Panc1 (cell line): Measurements from ENCODE around the gene WDR88. TPM values are rescaled to one million over a fixed set of nuclear protein-coding genes. Genes with fewer than 3 reads are reported as not detected.

Experiments
- ATAC-seq: fragments of 200-7000 bp; cut with Tn5 transposase; 2 replicates; pipeline ENCODE4 v1.9.1; 2020; ENCODE audit warnings: mild to moderate bottlenecking, moderate library complexity
- BruUV-seq: library from RNA; stranded (reverse); fragments of 400-500 nt; replicated peaks from 2 replicates; lab custom pipeline; 2021; lab: Mats Ljungman, UMichigan
- CTCF ChIA-PET: fragments of 300-600 bp; sonication (Branson Sonifier 250); formaldehyde crosslinking; loops from one replicate; lab custom pipeline; 2022; ENCODE audit warnings: antibody characterized with exemption; lab: Charles Lee
- POLR2A ChIA-PET: fragments of 300-600 bp; sonication (Branson Sonifier 250); formaldehyde crosslinking; loops from one replicate; lab custom pipeline; 2022; ENCODE audit warnings: antibody characterized with exemption; lab: Charles Lee
- DNase-seq: peaks from one replicate; pipeline ENCODE4 v3.0.0-alpha.2; 2010; ENCODE audit warnings: low read depth, low spot score
- H3K27ac ChIP-seq: 2 replicates; pipeline ENCODE4 v1.5.1; 2011; ENCODE audit warnings: mild to moderate bottlenecking, low read length, inconsistent platforms
- H3K27me3 ChIP-seq: fragments of 200-500 bp; sonication (Bioruptor generic); 2 replicates; pipeline ENCODE4 v1.6.0; 2014; ENCODE audit warnings: low read length, inconsistent platforms; ENCODE audit not compliant: control insufficient read depth, insufficient read depth
- H3K36me3 ChIP-seq: fragments of 200-500 bp; sonication (Bioruptor generic); 2 replicates; pipeline ENCODE4 v1.5.1; 2014; ENCODE audit warnings: inconsistent platforms, mild to moderate bottlenecking, low read length, moderate library complexity; ENCODE audit not compliant: control insufficient read depth, insufficient read depth
- H3K4me1 ChIP-seq: 2 replicates; pipeline ENCODE4 v1.5.1; 2011; ENCODE audit warnings: inconsistent platforms, mild to moderate bottlenecking, low read length, moderate library complexity; ENCODE audit not compliant: control insufficient read depth, insufficient read depth
- H3K4me3 ChIP-seq, 2 experiments: 2 replicates each; pipeline ENCODE4 v1.5.1; 2011 to 2012; ENCODE audit warnings: low read depth in 2 of 2, low read length in 2 of 2, mild to moderate bottlenecking in 2 of 2, inconsistent platforms in 1 of 2, moderate library complexity in 1 of 2
- H3K9me3 ChIP-seq: fragments of 200-500 bp; sonication (Bioruptor generic); 2 replicates; pipeline ENCODE4 v1.5.1; 2014; ENCODE audit warnings: low read depth, mild to moderate bottlenecking, inconsistent platforms, low read length, moderate library complexity; ENCODE audit not compliant: control insufficient read depth, insufficient read depth
- POLR2AphosphoS5 ChIP-seq: IDR thresholded peaks from 2 replicates; pipeline ENCODE4 v1.6.1; 2012; ENCODE audit warnings: mild to moderate bottlenecking, low read depth, low read length, moderate library complexity
- SIN3A ChIP-seq: IDR thresholded peaks from 2 replicates; pipeline ENCODE4 v1.6.1; 2012; ENCODE audit warnings: low read depth, mild to moderate bottlenecking, low read length, moderate library complexity, borderline replicate concordance; ENCODE audit not compliant: insufficient read depth
- TCF7L2 ChIP-seq: IDR thresholded peaks from 2 replicates; pipeline ENCODE4 v1.6.1; 2011; ENCODE audit warnings: mild to moderate bottlenecking, low read depth, low read length, inconsistent platforms
- in situ Hi-C: cut with HindIII; loops from 2 replicates; pipeline ENCODE4 v1.10.0; 2016; ENCODE audit warnings: low sequenced_read_pairs, low pct_unique_long_range_greater_than_20kb
- intact Hi-C: fragments of 100-400 bp; cut with micrococcal nuclease; formaldehyde crosslinking; loops from one replicate; pipeline ENCODE4 v1.10.0; 2022; ENCODE audit not compliant: unreplicated experiment
- total RNA-seq: library from RNA; stranded (reverse); gene quantifications from one replicate; pipeline ENCODE4 v1.2.1, GENCODE V29; 2021; ENCODE audit not compliant: unreplicated experiment
- TF ChIP-seq, protein P1 (sequence below): fragments of 450-650 bp; IDR thresholded peaks from 2 replicates; pipeline ENCODE4 v1.5.1; 2017; ENCODE audit warnings: mild to moderate bottlenecking
- TF ChIP-seq, protein P2 (sequence below), 2 experiments: IDR thresholded peaks; 2 replicates each; pipeline ENCODE4 v1.6.1; 2011 to 2012; ENCODE audit warnings: low read depth in 2 of 2, control low read depth in 1 of 2, low read length in 1 of 2, mild to moderate bottlenecking in 1 of 2, moderate library complexity in 1 of 2; ENCODE audit not compliant: insufficient read depth in 1 of 2

The WDR88 gene
- total RNA-seq, 1 experiment from 2014 or later, result 0.31 TPM

DNA sequence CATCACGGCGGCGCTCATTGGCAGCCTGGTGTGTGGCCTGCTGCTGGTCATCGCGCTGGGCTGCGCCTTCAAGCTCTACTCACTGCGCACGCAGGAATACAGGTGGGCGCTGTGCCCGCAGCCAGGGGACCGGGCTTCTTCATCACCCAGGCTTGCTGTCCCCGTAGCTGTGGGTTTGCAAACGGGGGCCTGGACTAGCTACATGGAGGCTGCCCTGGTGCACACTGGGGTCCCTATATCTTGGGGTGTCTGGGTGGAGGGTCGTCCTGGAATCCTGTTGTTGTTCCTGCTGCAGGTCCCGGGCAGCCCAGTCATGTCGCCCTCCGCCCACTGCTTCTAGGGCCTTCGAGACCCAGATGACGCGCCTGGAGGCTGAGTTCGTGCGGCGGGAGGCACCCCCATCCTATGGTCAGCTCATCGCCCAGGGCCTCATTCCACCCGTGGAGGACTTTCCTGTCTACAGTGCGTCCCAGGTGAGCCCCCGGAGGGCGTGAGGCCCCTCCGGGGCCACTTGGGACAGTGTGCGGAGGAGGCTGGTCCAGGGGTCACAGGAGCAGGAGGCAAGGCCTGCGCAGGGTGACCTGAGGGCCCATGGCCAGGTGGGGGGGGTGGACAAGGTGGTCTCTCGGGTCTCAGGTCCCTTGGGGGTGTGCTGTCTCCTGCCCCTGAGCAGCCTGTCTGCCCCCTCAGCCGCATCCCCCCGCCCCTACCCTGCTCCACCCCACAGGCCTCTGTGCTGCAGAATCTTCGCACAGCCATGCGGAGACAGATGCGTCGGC is 74.5 kb downstream of the WDR88 start:
- Histone ChIP-seq H3K36me3 (no peaks in the 10 kb centered on the region), H3K9me3 (no peaks in the 10 kb centered on the region), H3K4me3 (no peak overlapping the region), H3K4me1 (no peaks in the 10 kb centered on the region), H3K27me3 (no peaks in the 10 kb centered on the region), H3K27ac (no peak overlapping the region)
- intact Hi-C loops, result no loop called here
- TF ChIP-seq POLR2AphosphoS5 (no peak), TCF7L2 (no peak), SIN3A (no peak)
- TF ChIP-seq, protein P1, sequence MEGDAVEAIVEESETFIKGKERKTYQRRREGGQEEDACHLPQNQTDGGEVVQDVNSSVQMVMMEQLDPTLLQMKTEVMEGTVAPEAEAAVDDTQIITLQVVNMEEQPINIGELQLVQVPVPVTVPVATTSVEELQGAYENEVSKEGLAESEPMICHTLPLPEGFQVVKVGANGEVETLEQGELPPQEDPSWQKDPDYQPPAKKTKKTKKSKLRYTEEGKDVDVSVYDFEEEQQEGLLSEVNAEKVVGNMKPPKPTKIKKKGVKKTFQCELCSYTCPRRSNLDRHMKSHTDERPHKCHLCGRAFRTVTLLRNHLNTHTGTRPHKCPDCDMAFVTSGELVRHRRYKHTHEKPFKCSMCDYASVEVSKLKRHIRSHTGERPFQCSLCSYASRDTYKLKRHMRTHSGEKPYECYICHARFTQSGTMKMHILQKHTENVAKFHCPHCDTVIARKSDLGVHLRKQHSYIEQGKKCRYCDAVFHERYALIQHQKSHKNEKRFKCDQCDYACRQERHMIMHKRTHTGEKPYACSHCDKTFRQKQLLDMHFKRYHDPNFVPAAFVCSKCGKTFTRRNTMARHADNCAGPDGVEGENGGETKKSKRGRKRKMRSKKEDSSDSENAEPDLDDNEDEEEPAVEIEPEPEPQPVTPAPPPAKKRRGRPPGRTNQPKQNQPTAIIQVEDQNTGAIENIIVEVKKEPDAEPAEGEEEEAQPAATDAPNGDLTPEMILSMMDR, result no peak
- TF ChIP-seq, protein P2, sequence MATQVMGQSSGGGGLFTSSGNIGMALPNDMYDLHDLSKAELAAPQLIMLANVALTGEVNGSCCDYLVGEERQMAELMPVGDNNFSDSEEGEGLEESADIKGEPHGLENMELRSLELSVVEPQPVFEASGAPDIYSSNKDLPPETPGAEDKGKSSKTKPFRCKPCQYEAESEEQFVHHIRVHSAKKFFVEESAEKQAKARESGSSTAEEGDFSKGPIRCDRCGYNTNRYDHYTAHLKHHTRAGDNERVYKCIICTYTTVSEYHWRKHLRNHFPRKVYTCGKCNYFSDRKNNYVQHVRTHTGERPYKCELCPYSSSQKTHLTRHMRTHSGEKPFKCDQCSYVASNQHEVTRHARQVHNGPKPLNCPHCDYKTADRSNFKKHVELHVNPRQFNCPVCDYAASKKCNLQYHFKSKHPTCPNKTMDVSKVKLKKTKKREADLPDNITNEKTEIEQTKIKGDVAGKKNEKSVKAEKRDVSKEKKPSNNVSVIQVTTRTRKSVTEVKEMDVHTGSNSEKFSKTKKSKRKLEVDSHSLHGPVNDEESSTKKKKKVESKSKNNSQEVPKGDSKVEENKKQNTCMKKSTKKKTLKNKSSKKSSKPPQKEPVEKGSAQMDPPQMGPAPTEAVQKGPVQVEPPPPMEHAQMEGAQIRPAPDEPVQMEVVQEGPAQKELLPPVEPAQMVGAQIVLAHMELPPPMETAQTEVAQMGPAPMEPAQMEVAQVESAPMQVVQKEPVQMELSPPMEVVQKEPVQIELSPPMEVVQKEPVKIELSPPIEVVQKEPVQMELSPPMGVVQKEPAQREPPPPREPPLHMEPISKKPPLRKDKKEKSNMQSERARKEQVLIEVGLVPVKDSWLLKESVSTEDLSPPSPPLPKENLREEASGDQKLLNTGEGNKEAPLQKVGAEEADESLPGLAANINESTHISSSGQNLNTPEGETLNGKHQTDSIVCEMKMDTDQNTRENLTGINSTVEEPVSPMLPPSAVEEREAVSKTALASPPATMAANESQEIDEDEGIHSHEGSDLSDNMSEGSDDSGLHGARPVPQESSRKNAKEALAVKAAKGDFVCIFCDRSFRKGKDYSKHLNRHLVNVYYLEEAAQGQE (IDR thresholded peaks at IDR 0.05; ENCODE audit: insufficient read depth in 1 of 2, low read depth in 2 of 2, low read length in 1 of 2), result no peak
- ChIA-PET CTCF (no interaction called here), POLR2A (no interaction called here)
- BruUV-seq, result no TSS peak
- no peak for ATAC-seq
- in situ Hi-C loops, result no loop called here
- DNase-seq, result no peak

DNA sequence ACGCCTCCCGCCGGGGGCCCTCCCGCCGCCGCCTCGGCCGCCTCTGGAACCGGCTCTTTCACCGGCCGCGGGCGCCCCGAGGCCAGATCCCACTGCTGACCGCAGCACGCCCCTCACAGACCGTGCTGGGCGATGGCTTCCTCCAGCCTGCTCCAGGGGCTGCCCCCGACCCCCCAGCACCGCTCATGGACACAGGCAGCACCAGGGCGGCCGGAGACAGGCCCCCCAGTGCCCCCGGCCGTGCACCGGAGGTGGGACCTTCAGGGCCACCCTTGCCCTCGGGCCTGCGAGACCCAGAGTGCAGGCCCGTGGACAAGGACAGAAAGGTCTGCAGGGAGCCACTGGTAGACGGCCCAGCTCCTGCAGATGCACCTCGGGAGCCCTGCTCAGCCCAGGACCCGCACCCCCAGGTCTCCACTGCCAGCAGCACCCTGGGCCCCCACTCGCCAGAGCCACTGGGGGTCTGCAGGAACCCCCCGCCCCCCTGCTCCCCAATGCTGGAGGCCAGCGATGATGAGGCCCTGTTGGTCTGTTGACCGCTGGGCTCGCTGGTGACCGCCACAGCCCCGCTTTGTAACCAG is 75.2 kb downstream of the WDR88 start:
- CTCF ChIA-PET, result no interaction called here
- no TSS peak for BruUV-seq
- in situ Hi-C loops, result no loop called here

More for the DNA sequence above, 75.2 kb downstream of the WDR88 start:
- TF ChIP-seq SIN3A, result no peak
- TF ChIP-seq TCF7L2, result no peak
- no peak for TF ChIP-seq POLR2AphosphoS5
- TF ChIP-seq, protein P1, result no peak
- Histone ChIP-seq H3K27ac (no peak overlapping the region), H3K27me3 (no peaks in the 10 kb centered on the region), H3K4me1 (no peaks in the 10 kb centered on the region), H3K4me3 (no peak overlapping the region), H3K9me3 (no peaks in the 10 kb centered on the region), H3K36me3 (no peaks in the 10 kb centered on the region)
- DNase-seq (no peak), ATAC-seq (no peak)
- intact Hi-C loops, result no loop called here
- POLR2A ChIA-PET, result no interaction called here
